NCI-H345 (cell line): ENCODE measurements around the gene MRPL43.
"Not testable (repeated sequence)": the region's sequence is repeated elsewhere in the genome, so short reads cannot be mapped to it uniquely, and the experiment has no call there.

Experiments used
- DNase-seq: peaks from one replicate; lab custom pipeline; 2025; lab: John Stamatoyannopoulos, UW

MRPL43 gene

GRCh38 chr10:100986952-100987684 is at the start of gene MRPL43, which contains the start of gene TWNK:
Gene MRPL43, minus strand, starts transcription at chr10:100987497. Its CDS starts 54 bp downstream, at chr10:100987443.
Gene TWNK, plus strand, starts transcription at chr10:100987543. Its CDS starts 668 bp downstream, at chr10:100988211.
- peak; percentile 74 for DNase-seq

DNA sequence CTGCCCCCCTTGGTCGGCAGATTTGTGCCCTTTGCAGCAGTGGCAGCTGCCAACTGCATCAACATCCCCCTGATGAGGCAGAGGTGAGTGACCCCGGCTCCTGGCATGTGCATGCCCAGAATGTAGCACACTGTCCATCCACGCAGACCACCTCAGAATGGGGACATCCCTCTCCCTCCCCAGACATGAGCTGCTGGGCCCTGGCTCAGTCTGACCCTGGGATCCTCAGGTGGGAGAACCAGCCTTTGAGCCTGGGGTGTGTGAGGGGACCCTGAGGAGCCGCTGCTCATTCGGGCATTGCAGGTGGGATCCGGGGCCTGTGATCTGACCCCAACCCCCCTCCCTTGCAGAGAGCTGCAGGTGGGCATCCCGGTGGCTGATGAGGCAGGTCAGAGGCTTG is 49.4 kb upstream of the MRPL43 start:
- DNase-seq = no peak

DNA sequence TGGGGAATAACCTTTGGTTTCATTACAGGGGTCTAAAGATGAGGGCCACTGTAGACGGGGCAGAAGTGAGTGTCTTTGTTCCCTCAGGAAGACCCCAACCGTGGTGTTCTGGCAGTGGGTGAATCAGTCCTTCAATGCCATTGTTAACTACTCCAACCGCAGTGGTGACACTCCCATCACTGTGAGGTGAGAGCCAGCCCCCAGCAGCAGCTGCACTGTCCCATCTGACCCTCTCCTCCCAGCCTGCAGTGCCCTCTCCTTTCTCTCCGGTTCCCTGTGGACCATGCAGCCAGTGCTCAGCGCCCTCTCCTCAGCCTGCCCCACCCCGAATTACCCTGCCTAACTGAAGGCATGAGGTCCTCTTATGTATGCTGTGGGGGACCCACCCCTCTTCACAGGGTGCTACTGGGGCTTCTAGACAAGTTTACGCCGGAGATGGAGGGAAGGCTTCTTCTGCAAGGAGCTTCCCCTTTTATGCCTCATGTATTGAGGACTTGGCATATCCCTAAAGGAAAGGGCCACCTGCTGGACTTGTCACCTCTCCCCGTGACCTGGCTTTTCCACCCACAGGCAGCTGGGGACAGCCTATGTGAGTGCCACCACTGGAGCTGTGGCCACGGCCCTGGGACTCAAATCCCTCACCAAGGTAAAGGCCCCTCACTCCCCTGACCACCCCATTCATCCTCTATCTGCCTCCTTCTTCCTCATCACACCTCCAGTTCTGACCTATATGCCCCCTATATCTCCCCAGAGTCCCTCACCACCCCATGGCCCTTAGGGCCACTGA is 48.8 kb upstream of the MRPL43 start:
- DNase-seq = no peak

GRCh38 chr10:101035314-101035713 is 48.0 kb upstream of the MRPL43 start:
- no peak for DNase-seq

DNA sequence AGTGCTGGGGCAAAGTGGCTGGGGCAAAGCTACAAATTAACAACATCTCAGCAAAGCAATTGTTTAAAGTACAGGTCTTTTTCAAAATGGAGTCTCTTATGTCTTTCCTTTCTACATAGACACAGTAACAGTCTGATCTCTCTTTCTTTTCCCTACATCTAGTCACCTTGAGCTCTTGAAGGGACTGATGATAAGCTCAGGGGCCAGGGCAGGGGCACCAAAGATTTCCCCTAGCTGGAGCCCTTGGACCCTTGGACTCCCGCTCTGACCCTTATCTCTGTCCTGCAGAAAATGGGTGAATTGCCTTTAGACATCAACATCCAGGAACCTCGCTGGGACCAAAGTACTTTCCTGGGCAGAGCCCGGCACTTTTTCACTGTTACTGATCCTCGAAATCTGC is 47.1 kb upstream of the MRPL43 start:
- DNase-seq = not testable (repeated sequence)

DNA sequence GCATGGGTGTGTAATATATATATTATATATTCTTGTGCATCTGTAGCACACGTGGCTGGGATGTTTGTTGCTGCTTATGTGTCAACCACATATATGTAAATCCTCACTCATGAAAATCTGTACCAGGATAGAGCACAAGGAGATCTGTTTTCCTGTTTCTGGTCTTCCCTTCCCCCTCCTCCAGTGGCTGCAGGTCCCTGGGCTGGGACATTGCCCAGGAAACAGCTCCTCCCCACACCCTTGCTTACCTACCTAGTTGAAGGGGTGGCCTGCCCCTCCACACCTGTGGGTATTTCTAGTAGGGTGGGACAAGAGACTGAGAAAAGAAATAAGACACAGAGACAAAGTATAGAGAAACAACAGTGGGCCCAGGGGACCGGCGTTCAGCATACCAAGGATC is 46.0 kb upstream of the MRPL43 start:
- no peak for DNase-seq

DNA sequence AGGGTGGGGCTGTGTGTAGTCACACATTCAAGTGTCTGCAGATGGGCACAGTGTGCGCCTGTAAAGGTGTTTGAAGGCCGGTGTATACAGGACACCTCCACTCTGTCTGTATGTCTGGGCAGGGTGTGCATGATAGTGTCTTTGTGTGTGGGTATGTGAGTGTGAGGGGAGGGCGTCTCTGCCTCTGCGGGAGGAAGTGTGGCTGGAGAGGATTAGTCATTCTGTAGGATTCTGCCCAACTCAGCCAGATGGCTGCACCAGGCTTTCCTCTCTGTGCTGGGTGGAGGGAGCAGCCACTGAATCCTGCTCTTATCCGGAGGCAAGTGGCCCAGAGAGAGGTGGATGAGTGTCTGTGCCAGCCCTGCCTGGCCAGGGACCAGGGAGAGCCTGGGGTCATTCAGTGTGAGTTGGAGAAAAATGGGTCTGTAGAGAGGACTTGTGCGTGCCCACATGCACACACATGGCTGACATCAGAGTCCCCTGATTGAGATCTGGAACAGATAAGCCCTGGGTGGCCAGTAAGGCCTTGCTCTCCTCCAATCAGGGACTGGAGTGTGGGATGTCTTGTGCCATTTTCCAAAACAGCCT is 45.4 kb upstream of the MRPL43 start:
- no peak for DNase-seq

- DNase-seq = peak; percentile 34
Observed at GRCh38 chr10:101031796-101032636, 44.7 kb upstream of the MRPL43 start.

DNA sequence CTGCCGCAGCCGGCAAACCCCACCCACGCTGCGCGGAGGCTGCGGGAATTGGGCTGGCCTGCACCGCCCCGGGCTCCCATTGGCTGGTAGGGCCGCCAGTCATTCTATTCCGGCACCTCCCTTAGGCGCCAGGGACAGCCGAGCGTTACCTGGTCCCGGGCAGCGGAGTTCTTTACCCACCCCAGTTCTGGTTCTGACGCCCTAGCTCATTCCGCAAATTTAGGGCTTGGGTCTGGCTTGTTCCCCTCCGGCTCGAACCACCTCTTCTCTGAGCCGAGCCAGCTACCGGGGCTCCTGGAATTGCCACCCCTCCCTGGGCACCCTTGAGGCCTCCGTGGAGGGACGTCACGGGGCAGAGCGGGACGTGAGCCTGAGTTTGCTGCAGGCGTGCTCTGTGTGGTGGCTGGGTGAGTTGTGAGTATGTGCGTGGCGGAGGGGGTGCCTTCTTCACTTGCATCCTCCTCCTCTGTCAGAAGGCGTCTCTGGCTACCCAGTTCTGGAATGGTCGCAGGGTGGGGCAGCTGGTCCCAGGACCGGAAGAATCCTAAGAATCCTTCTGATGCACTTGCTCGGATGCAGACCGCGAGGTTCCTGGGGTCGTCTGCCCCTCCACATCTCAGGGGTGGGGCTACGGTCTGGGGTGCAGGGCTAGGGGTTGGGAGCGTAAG is 44.0 kb upstream of the MRPL43 start, which contains the start of the genes PDZD7 and SFXN3:
Gene PDZD7 (minus strand): TSS at position 2 of the 668 bp plus-strand sequence. CDS start 910 bp downstream, outside the sequence.
Gene SFXN3 (plus strand): TSS at position 107 of the 668 bp plus-strand sequence. CDS start 3,461 bp downstream, outside the sequence.
- DNase-seq = peak; percentile 85

DNA sequence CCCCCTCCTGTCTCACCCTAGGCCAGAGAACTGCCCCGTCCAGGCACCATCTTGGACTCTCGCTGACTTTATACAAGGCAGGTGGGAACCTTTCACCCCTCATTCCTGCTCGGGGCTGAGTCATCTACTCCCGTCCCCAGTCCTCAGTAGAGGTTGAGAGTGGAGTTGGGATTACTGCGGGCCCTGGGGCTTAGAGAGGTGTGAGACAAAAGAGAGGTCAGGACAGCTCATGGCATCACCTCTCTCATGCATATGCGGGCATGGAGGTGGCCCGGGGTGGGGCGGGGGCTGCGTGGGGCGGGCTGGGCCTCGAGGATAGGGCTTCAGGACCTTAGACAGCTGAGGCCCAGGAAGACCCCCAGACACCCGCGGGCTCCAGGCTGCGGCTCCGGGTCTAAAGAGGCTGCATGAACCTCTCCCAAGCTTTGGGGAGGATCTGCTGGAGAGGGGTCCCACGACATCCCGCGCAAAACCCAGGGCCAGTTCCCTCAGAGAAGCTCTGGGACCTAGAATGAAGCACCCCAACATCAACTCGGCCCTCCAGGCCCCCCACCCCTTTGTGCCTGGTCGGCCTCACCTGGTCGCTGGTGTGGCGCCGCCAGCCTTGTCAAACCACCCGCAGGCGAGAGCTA is 43.3 kb upstream of the MRPL43 start:
- DNase-seq = no peak

- no peak for DNase-seq
Observed at GRCh38 chr10:101029520-101030295, 42.4 kb upstream of the MRPL43 start.

- DNase-seq = no peak
Observed at GRCh38 chr10:101028446-101029337, 41.4 kb upstream of the MRPL43 start.

DNA sequence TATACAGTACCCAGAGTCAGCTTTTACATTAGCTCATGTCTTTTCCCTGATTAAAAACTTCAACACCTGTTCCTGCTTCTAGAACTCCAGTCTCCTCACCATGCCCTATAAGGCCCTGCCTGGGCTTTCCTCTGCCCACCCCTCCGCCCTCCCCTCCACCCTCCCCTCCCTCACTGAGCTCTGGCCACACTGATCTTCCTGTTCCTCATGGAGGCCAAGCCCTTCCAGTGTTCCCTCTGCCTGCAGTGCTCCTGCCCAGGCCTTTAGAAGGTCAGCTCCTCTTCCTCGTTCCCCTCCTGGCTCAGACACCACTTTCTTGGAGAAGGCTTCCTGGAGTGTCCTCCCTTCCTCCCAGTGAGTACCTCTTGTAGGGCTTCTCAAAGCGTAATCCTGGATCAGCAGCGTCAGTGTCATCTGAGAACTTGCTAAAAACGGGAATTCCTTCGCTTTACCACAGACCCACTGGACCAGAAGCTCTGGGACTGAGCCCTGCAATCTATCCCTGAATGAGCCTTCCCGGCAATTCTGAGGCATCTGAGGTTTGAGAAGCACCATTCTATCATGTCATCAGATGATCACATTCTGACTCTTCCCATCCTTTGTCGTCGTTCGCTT is 39.9 kb upstream of the MRPL43 start:
- DNase-seq = no peak

DNA sequence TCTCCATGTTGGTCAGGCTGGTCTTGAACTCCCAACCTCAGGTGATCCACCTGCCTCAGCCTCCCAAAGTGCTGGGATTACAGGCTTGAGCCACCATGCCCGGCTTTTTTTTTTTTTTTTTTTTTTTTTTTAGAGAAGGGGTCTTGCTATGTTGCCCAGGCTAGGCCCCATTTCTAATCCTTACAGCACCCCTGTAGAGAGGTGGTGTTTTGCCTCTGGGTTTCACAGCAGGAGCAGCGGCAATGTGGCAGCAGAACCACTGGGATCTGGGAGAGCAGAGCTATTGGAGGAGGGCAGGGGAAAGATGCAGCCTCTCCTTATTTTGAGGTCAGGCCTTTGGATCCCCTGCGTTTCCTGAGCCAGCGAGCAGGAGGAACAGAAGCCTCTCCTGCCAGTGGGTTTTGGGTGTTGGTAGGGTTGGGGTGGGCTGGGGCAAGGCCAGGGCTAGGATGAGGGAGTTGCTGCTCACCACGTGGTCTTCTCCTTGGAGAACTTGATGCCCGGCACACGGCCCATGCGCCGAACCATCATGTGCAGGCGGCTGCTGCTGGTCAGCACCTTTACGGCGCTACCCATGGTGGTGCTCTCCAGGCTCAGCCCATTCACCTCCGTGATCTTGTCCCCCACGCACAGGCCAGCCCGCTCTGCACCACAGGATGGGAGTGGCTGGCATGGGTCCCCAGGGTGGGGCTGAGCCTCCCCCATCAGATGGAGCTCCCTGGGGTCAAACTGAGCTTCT is 35.8 kb upstream of the MRPL43 start:
- no peak for DNase-seq

DNA sequence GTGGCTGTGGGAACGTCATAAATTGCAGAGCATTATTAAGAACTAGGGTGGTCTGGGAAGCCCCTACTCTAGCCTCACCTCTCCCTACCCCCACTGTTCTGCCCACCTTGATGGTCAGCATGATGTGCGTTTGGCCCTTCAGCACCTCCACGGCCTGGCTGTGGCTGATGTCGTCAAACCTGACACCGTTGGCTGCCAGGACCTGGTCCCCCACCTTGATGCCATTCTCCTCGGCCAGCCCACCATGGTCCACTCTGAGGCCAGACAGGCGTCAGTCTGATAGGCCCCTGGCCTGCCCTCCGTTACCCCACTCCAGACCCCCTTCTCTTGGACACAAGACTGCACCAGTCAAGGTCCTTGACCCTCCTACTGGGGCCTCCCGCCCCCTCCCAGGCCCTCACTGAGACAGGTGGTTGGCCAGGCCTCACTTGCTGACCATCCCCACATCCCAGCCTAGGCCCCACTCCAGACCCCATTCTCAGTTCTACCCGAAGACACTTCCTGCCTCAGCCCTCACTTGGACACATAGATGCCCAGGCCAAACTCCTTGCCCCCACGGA is 34.5 kb upstream of the MRPL43 start:
- DNase-seq = no peak

DNA sequence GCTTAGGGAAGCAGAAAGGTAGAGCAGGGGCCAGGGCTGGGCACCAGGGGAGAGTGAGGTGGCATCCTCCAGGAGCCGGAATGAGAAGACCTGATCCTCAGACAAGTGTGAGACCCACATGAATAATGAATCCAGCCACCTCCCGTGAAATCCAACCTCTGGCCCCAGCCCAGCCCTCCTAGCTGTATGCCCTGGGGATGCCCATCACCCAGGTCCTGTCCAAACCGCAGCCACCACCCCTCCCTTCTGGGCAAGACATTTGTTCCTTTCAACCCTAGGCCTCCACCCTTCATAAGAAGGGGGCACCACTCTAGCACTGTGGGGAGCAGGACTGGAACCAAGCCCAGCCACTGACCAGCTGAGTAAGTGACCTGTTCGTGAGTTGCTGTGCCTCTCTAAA is 33.9 kb upstream of the MRPL43 start:
- DNase-seq = no peak

- DNase-seq = no peak
Observed at GRCh38 chr10:101020427-101021075, 33.3 kb upstream of the MRPL43 start.
